ENCODE measurements around the gene LCTL. TPM values are rescaled to one million over a fixed set of nuclear protein-coding genes. Genes with fewer than 3 reads are reported as not detected.

LCTL gene
- total RNA-seq, 6 donors from 2014 or later, result not detected

- no peak overlapping the region for H3K27ac ChIP-seq
- no peak for TF ChIP-seq POLR2AphosphoS5 (IDR thresholded peaks at IDR 0.05)
- no peak for TF ChIP-seq EP300 (IDR thresholded peaks at IDR 0.05)
- TF ChIP-seq CTCF (IDR thresholded peaks at IDR 0.05), result no peak
- no peak for TF ChIP-seq POLR2A (IDR thresholded peaks at IDR 0.05)
- H3K36me3 ChIP-seq, result no peaks in the 10 kb centered on the region
- ATAC-seq (ENCODE audit: low FRiP score in 2 of 2) (no peak), DNase-seq (no peak)
- H3K4me3 ChIP-seq, result no peak overlapping the region
- H3K9me3 ChIP-seq, result no peaks in the 10 kb centered on the region
- 74 to 86% methylated on average over 2 to 5 of the region's 5 CpGs for WGBS, 2 donors
- no peaks in the 10 kb centered on the region for H3K27me3 ChIP-seq
- peaks cover 5 to 12% (median 8%) of the 10 kb centered on the region in 4 donors for H3K4me1 ChIP-seq
Observed at GRCh38 chr15:66588537-66588936, 22.7 kb upstream of the LCTL start.

DNA sequence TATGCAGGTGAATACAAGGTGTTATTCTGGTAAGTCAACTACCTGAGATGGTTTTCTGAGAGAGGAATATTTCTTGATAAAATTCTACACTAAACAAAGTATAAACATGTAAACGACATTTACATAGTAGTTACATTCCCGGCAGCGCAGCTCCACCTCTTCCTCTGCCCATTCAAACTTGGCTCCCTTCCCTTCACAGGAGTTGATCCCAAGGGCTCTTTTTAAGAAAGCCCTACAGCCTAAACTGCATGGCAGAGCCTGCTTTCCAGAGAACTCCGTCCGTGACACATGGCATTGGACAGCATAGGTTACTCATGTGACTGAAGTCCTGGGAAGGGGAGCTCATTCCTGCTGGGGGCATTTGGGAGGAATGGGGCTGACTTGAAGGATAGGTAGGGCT, 22.0 kb upstream of the LCTL start:
- ATAC-seq (ENCODE audit: low FRiP score in 2 of 2), result peak in 1 of 2 donors; percentile 12
- peak in 1 of 2 donors; percentile 51 for DNase-seq
- TF ChIP-seq CTCF (IDR thresholded peaks at IDR 0.05), result no peak
- no peak for TF ChIP-seq POLR2A (IDR thresholded peaks at IDR 0.05)
- TF ChIP-seq POLR2AphosphoS5 (IDR thresholded peaks at IDR 0.05), result no peak
- TF ChIP-seq EP300 (IDR thresholded peaks at IDR 0.05), result no peak
- WGBS, 2 donors, result 35 to 50% methylated on average over 5 of the region's 5 CpGs
- no peaks in the 10 kb centered on the region for H3K36me3 ChIP-seq
- no peak overlapping the region for H3K4me3 ChIP-seq
- H3K27ac ChIP-seq, result no peak overlapping the region
- peaks cover 5 to 12% (median 8%) of the 10 kb centered on the region in 4 donors for H3K4me1 ChIP-seq
- no peaks in the 10 kb centered on the region for H3K9me3 ChIP-seq
- H3K27me3 ChIP-seq, result no peaks in the 10 kb centered on the region

GRCh38 chr15:66587020-66587419, 21.2 kb upstream of the LCTL start:
- Histone ChIP-seq H3K27me3 (no peaks in the 10 kb centered on the region), H3K9me3 (no peaks in the 10 kb centered on the region), H3K36me3 (no peaks in the 10 kb centered on the region), H3K4me3 (no peak overlapping the region), H3K27ac (no peak overlapping the region), H3K4me1 (peaks cover 5 to 12% (median 8%) of the 10 kb centered on the region in 4 donors)
- ATAC-seq (ENCODE audit: low FRiP score in 2 of 2), result no peak
- DNase-seq, result no peak
- TF ChIP-seq POLR2AphosphoS5 (IDR thresholded peaks at IDR 0.05) (no peak), CTCF (IDR thresholded peaks at IDR 0.05) (no peak), POLR2A (IDR thresholded peaks at IDR 0.05) (no peak), EP300 (IDR thresholded peaks at IDR 0.05) (no peak)

GRCh38 chr15:66586155-66586976, 20.6 kb upstream of the LCTL start:
- Histone ChIP-seq H3K36me3 (no peaks in the 10 kb centered on the region), H3K4me1 (peaks cover 5 to 12% (median 8%) of the 10 kb centered on the region in 4 donors), H3K27ac (no peak overlapping the region), H3K4me3 (no peak overlapping the region), H3K9me3 (no peaks in the 10 kb centered on the region), H3K27me3 (no peaks in the 10 kb centered on the region)
- no peak for ATAC-seq (ENCODE audit: low FRiP score in 2 of 2)
- TF ChIP-seq POLR2A (IDR thresholded peaks at IDR 0.05) (no peak), POLR2AphosphoS5 (IDR thresholded peaks at IDR 0.05) (no peak), CTCF (IDR thresholded peaks at IDR 0.05) (no peak), EP300 (IDR thresholded peaks at IDR 0.05) (no peak)
- no peak for DNase-seq
- 65 to 73% methylated on average over 6 to 17 of the region's 17 CpGs for WGBS, 2 donors
